ENCODE measurements around the gene FXR2. TPM values are rescaled to one million over a fixed set of nuclear protein-coding genes. Genes with fewer than 3 reads are reported as not detected.
A peak's percentile ranks its signal among the peaks of the same experiment; 100 is the strongest.

The FXR2 gene
- total RNA-seq, 1 donor from 2014 or later: 37.9 TPM

DNA sequence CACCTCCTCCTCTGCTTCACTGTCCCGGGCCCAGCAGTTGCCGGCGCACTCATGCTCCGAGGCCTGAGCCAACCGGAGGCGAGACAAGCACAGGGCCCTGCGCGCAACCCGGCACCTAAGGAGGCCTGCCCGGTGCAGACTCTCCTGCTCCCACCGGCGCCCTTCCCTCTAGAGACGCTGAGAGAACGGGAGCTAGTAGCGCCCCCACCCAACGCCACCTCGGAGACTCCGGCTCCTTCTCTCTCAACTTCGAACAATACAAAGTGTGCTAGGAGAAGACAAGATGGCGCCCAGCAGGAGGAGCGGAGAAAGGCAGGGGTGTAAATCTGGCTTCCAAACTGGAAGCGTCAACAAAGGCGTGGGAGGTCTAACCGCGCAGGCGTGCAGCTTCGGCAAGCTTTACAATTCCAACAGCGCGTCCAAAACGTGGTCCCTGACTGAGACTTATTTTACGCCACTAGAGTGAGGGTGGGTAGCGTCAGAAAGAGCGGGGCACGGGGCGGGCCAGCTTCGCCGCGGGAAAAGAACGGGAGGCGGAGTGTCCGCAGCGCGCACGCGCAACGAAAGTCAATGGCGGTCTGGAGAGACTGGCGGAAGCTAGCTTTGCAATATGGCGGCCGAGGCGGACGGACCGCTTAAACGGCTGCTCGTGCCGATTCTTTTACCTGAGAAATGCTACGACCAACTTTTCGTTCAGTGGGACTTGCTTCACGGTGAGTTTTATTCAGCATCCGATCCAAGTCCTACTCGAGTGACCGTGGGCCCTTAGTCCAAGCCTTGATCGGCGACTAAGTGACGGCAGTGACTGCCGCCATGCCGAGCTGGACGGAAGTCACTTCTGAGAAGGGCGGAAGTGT is 31.2 kb downstream of the FXR2 start, which contains the start of gene MPDU1:
Gene MPDU1 (plus strand): TSS at position 600 of the 857 bp plus-strand sequence. CDS start 11 bp downstream, at position 611.
- H3K4me1 Mint-ChIP-seq (ENCODE audit: unreplicated experiment): peaks cover 45% of the 10 kb centered on the region

DNA sequence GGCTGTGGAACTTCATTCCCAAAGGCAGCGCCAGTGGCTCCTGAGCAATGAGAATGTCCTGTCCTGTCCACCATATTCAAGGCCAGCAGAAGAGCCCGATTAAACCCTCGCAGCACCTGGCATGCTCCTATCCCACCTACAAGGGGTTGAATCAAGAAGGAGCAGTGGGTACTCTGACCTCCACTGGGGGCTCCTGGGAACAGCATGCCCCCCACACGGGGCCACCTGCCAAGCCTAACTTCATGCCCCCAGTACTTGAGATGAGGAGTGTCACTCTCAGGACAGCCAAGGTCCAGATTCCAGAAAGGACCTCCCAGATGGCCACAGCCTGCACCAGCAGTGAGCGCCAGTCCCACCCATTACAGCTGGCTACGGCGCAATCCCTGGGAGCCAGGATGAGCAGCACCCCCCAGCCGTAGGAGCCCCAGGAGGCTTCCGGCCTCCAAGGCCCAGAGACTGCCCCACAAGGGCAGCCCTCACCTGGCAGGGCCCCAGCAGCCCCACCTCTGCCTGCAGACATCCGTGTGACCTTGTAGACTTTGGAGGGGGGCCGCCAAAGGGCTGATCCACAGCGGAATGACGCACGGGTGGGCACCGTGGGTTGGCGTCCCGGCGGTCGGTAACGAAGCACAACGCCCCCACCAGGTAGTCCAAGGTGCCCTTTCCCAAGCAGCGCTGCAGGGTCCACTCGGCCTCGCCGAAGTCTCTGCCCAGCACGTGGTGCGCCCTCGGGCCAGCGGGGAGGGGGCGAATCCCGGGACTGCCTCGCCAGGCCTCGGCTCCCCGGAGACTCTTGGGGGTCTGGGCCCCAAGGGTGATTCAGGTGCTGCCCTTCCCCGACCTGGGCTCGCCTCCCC is 32.1 kb downstream of the FXR2 start:
- TF ChIP-seq, protein P1, sequence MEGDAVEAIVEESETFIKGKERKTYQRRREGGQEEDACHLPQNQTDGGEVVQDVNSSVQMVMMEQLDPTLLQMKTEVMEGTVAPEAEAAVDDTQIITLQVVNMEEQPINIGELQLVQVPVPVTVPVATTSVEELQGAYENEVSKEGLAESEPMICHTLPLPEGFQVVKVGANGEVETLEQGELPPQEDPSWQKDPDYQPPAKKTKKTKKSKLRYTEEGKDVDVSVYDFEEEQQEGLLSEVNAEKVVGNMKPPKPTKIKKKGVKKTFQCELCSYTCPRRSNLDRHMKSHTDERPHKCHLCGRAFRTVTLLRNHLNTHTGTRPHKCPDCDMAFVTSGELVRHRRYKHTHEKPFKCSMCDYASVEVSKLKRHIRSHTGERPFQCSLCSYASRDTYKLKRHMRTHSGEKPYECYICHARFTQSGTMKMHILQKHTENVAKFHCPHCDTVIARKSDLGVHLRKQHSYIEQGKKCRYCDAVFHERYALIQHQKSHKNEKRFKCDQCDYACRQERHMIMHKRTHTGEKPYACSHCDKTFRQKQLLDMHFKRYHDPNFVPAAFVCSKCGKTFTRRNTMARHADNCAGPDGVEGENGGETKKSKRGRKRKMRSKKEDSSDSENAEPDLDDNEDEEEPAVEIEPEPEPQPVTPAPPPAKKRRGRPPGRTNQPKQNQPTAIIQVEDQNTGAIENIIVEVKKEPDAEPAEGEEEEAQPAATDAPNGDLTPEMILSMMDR (IDR thresholded peaks at IDR 0.05; ENCODE audit: unreplicated experiment): no peak
- peaks cover 52% of the 10 kb centered on the region for H3K4me1 Mint-ChIP-seq (ENCODE audit: unreplicated experiment)
- no peak for DNase-seq (ENCODE audit: low spot score)
- no peaks in the 10 kb centered on the region for H3K9me3 Mint-ChIP-seq (ENCODE audit: unreplicated experiment)
- peak overlapping the region; percentile 83 for H3K4me3 Mint-ChIP-seq (ENCODE audit: unreplicated experiment)
- peaks cover 17% of the 10 kb centered on the region for H3K27me3 Mint-ChIP-seq (ENCODE audit: unreplicated experiment)
- H3K27ac Mint-ChIP-seq (ENCODE audit: unreplicated experiment): peak overlapping the region; percentile 100
- H3K36me3 Mint-ChIP-seq (ENCODE audit: low read depth, unreplicated experiment): peaks cover 41% of the 10 kb centered on the region

More for the DNA sequence above, 31.2 kb downstream of the FXR2 start, which contains the start of gene MPDU1:
- H3K36me3 Mint-ChIP-seq (ENCODE audit: low read depth, unreplicated experiment): peaks cover 33% of the 10 kb centered on the region
- peak within 1 kb of the TSS; percentile 99 for H3K4me3 Mint-ChIP-seq (ENCODE audit: unreplicated experiment)
- peak within 1 kb of the TSS; percentile 100 for H3K27ac Mint-ChIP-seq (ENCODE audit: unreplicated experiment)
- H3K27me3 Mint-ChIP-seq (ENCODE audit: unreplicated experiment): peaks cover 19% of the 10 kb centered on the region
- H3K9me3 Mint-ChIP-seq (ENCODE audit: unreplicated experiment): no peaks in the 10 kb centered on the region
- peak; percentile 93 for DNase-seq (ENCODE audit: low spot score)
- TF ChIP-seq, protein P1 (IDR thresholded peaks at IDR 0.05; ENCODE audit: unreplicated experiment): no peak

DNA sequence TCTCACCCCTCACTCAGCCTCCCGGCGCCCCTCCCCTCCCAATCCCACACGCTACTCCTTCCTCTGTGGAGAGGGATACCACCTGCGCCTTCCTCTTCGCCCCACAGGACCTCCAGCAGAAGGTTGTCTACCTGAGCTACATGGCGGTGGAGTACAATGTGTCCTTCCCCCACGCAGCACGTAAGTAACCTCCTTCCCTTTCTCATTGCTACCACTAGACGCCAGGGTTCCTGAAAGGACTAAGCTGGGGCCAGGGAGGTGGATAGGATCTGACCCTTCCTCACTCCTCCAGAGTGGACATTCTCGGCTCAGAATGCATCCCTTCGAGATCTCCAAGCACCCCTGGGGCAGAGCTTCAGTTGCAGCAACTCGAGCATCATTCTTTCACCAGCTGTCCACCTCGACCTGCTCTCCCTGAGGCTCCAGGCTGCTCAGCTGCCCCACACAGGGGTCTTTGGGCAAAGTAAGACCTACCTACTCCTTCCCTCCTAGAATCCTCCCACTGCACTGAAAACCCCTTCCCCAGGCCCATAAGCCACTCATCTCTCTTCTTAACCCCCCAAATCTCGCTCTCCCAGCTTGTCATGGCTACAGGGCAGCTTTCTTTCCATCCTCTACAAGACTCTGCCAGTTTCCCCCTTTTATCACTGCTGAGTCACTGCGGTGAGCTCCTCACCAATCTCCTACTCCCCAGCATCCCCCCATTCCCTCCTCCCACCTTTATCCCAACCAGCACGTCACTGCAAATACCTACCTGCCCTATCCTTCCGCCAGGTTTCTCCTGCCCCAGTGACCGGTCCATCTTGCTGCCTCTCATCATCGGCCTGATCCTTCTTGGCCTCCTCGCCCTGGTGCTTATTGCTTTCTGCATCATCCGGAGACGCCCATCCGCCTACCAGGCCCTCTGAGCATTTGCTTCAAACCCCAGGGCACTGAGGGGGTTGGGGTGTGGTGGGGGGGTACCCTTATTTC is 33.8 kb downstream of the FXR2 start:
- H3K27ac Mint-ChIP-seq (ENCODE audit: unreplicated experiment): peak overlapping the region; percentile 44
- TF ChIP-seq, protein P1 (IDR thresholded peaks at IDR 0.05; ENCODE audit: unreplicated experiment): no peak
- no peaks in the 10 kb centered on the region for H3K9me3 Mint-ChIP-seq (ENCODE audit: unreplicated experiment)
- H3K27me3 Mint-ChIP-seq (ENCODE audit: unreplicated experiment): peaks cover 17% of the 10 kb centered on the region
- peak overlapping the region; percentile 4 for H3K4me3 Mint-ChIP-seq (ENCODE audit: unreplicated experiment)
- peaks cover 67% of the 10 kb centered on the region for H3K4me1 Mint-ChIP-seq (ENCODE audit: unreplicated experiment)
- DNase-seq (ENCODE audit: low spot score): no peak
- H3K36me3 Mint-ChIP-seq (ENCODE audit: low read depth, unreplicated experiment): peaks cover 56% of the 10 kb centered on the region

DNA sequence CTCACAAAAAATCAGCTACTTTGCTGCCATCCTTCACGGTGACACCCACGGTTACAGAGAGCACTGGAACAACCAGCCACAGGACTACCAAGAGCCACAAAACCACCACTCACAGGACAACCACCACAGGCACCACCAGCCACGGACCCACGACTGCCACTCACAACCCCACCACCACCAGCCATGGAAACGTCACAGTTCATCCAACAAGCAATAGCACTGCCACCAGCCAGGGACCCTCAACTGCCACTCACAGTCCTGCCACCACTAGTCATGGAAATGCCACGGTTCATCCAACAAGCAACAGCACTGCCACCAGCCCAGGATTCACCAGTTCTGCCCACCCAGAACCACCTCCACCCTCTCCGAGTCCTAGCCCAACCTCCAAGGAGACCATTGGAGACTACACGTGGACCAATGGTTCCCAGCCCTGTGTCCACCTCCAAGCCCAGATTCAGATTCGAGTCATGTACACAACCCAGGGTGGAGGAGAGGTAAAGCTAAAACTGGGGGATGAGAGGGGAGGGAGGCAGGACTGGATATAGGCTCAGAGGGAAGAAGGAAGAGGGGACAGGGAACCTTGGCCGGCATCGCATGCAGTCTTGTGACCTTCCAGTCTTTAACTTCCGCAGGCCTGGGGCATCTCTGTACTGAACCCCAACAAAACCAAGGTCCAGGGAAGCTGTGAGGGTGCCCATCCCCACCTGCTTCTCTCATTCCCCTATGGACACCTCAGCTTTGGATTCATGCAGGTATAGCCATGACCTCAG is 34.7 kb downstream of the FXR2 start:
- H3K4me1 Mint-ChIP-seq (ENCODE audit: unreplicated experiment): peaks cover 74% of the 10 kb centered on the region
- H3K27me3 Mint-ChIP-seq (ENCODE audit: unreplicated experiment): peaks cover 15% of the 10 kb centered on the region
- H3K4me3 Mint-ChIP-seq (ENCODE audit: unreplicated experiment): peak overlapping the region; percentile 4
- no peaks in the 10 kb centered on the region for H3K9me3 Mint-ChIP-seq (ENCODE audit: unreplicated experiment)
- H3K36me3 Mint-ChIP-seq (ENCODE audit: low read depth, unreplicated experiment): peaks cover 65% of the 10 kb centered on the region
- TF ChIP-seq, protein P1 (IDR thresholded peaks at IDR 0.05; ENCODE audit: unreplicated experiment): no peak
- DNase-seq (ENCODE audit: low spot score): no peak
- peak overlapping the region; percentile 95 for H3K27ac Mint-ChIP-seq (ENCODE audit: unreplicated experiment)

Data from endothelial cell (in vitro differentiated cells).